Esophagus squamous epithelium (tissue), 5 donors: ENCODE results near the gene MDGA2. TPM values are rescaled to one million over a fixed set of nuclear protein-coding genes. Genes with fewer than 3 reads are reported as not detected.

ENCODE experiments used
- DNase-seq: peaks from one replicate; lab custom pipeline; 2025; lab: John Stamatoyannopoulos, UW
- H3K27ac ChIP-seq, 4 donors: fragments of 200-600 bp; sonication (generic); one replicate each; pipeline ENCODE4 v1.5.1; 2016 to 2019; ENCODE audit warnings: mild to moderate bottlenecking in 1 of 4
- H3K27me3 ChIP-seq, 4 donors: fragments of 200-600 bp; sonication (generic); 1 replicate in 3 of 4; 2 replicates in 1 of 4; pipeline versions ENCODE4 v1.5.1 to v1.6.0; 2017 to 2021; ENCODE audit warnings: antibody characterized with exemption in 1 of 4
- H3K36me3 ChIP-seq, 3 donors: fragments of 200-600 bp; sonication (generic); one replicate each; pipeline ENCODE4 v1.5.1; 2016 to 2019
- H3K4me1 ChIP-seq, 3 donors: fragments of 200-600 bp; sonication (generic); one replicate each; pipeline ENCODE4 v1.5.1; 2017 to 2019
- H3K4me3 ChIP-seq, 4 donors: fragments of 200-600 bp; sonication (generic); 1 replicate in 3 of 4; 2 replicates in 1 of 4; pipeline ENCODE4 v1.5.1; 2016 to 2019; ENCODE audit warnings: mild to moderate bottlenecking in 2 of 4, moderate library complexity in 1 of 4
- H3K9me3 ChIP-seq, 3 donors: fragments of 200-600 bp; sonication (generic); one replicate each; pipeline ENCODE4 v1.5.1; 2016 to 2019
- CTCF ChIP-seq, 6 experiments: fragments of 450-650 bp in 4 of 6; fragments of 200-600 bp in 2 of 6; sonication (generic) in 2 of 6; IDR thresholded peaks; one replicate each; pipeline ENCODE4 v1.5.1; 2016 to 2019; ENCODE audit warnings: antibody characterized with exemption in 6 of 6, mild to moderate bottlenecking in 4 of 6, moderate library complexity in 4 of 6
- POLR2A ChIP-seq, 4 donors: fragments of 450-650 bp; IDR thresholded peaks; one replicate each; pipeline ENCODE4 v1.6.1; 2017; ENCODE audit warnings: antibody characterized with exemption in 4 of 4, mild to moderate bottlenecking in 4 of 4, moderate library complexity in 3 of 4
- WGBS, 2 donors: methylation state at CpG; one replicate each; pipeline ENCODE4 v1.1.5; 2018; 5-methylcytosine and 5-hydroxymethylcytosine counted together
- intact Hi-C: fragments of 100-400 bp; cut with DNase I; formaldehyde crosslinking; loops from one replicate; pipeline ENCODE4 v1.15.0; 2022
- total RNA-seq, 4 donors: library from RNA; depleted of rRNA; stranded (reverse); fragments of >200 nt; gene quantifications; one replicate each; pipeline ENCODE4 v1.1.0, GENCODE V29; 2016
- donor health status: DM: yes; HTN: yes; CAD: no.

The MDGA2 gene
- total RNA-seq, 4 donors from 2014 or later = not detected

GRCh38 chr14:47102472-47102871, 572.9 kb downstream of the MDGA2 start:
- H3K4me3 ChIP-seq = no peak overlapping the region
- no peak overlapping the region for H3K27ac ChIP-seq
- 53 to 63% methylated on average over 3 of the region's 3 CpGs for WGBS, 2 donors
- H3K4me1 ChIP-seq = no peaks in the 10 kb centered on the region
- no peaks in the 10 kb centered on the region for H3K36me3 ChIP-seq
- no peak for DNase-seq
- no peaks in the 10 kb centered on the region for H3K9me3 ChIP-seq
- no peaks in the 10 kb centered on the region for H3K27me3 ChIP-seq
- TF ChIP-seq CTCF (IDR thresholded peaks at IDR 0.05) = no peak
- TF ChIP-seq POLR2A (IDR thresholded peaks at IDR 0.05) = no peak
- intact Hi-C loops = no loop called here

- Histone ChIP-seq H3K36me3 (no peaks in the 10 kb centered on the region), H3K4me3 (no peak overlapping the region), H3K9me3 (peaks cover 0 to 4% (median 0%) of the 10 kb centered on the region in 3 donors), H3K4me1 (no peaks in the 10 kb centered on the region), H3K27ac (no peak overlapping the region), H3K27me3 (no peaks in the 10 kb centered on the region)
- intact Hi-C loops = no loop called here
- TF ChIP-seq CTCF (IDR thresholded peaks at IDR 0.05) (no peak), POLR2A (IDR thresholded peaks at IDR 0.05) (no peak)
- DNase-seq = no peak
- WGBS, 2 donors = 90 to 96% methylated on average over 1 of the region's 1 CpG
Measured at GRCh38 chr14:47085678-47086077, 589.7 kb downstream of the MDGA2 start.

GRCh38 chr14:47065326-47065725, 610.1 kb downstream of the MDGA2 start:
- no peak overlapping the region for H3K4me3 ChIP-seq
- intact Hi-C loops = no loop called here
- no peaks in the 10 kb centered on the region for H3K36me3 ChIP-seq
- no peaks in the 10 kb centered on the region for H3K27me3 ChIP-seq
- no peak overlapping the region for H3K27ac ChIP-seq
- WGBS, 2 donors = 42 to 46% methylated on average over 1 of the region's 1 CpG
- H3K4me1 ChIP-seq = no peaks in the 10 kb centered on the region
- DNase-seq = no peak
- TF ChIP-seq POLR2A (IDR thresholded peaks at IDR 0.05) = no peak
- no peak for TF ChIP-seq CTCF (IDR thresholded peaks at IDR 0.05)
- no peaks in the 10 kb centered on the region for H3K9me3 ChIP-seq

GRCh38 chr14:47060050-47060449, 615.4 kb downstream of the MDGA2 start:
- no peaks in the 10 kb centered on the region for H3K4me1 ChIP-seq
- no peak for DNase-seq
- no peak overlapping the region for H3K4me3 ChIP-seq
- H3K36me3 ChIP-seq = no peaks in the 10 kb centered on the region
- intact Hi-C loops = no loop called here
- H3K27me3 ChIP-seq = no peaks in the 10 kb centered on the region
- no peak overlapping the region for H3K27ac ChIP-seq
- WGBS, 2 donors = 54 to 63% methylated on average over 3 of the region's 3 CpGs
- TF ChIP-seq POLR2A (IDR thresholded peaks at IDR 0.05) = no peak
- TF ChIP-seq CTCF (IDR thresholded peaks at IDR 0.05) = no peak
- no peaks in the 10 kb centered on the region for H3K9me3 ChIP-seq

GRCh38 chr14:47057364-47057763, 618.0 kb downstream of the MDGA2 start:
- H3K4me1 ChIP-seq = no peaks in the 10 kb centered on the region
- H3K27ac ChIP-seq = no peak overlapping the region
- intact Hi-C loops = no loop called here
- H3K27me3 ChIP-seq = no peaks in the 10 kb centered on the region
- TF ChIP-seq POLR2A (IDR thresholded peaks at IDR 0.05) (no peak), CTCF (IDR thresholded peaks at IDR 0.05) (no peak)
- no peaks in the 10 kb centered on the region for H3K9me3 ChIP-seq
- H3K4me3 ChIP-seq = no peak overlapping the region
- DNase-seq = no peak
- no peaks in the 10 kb centered on the region for H3K36me3 ChIP-seq
